ENCODE measurements around the gene DDX25.

DNA sequence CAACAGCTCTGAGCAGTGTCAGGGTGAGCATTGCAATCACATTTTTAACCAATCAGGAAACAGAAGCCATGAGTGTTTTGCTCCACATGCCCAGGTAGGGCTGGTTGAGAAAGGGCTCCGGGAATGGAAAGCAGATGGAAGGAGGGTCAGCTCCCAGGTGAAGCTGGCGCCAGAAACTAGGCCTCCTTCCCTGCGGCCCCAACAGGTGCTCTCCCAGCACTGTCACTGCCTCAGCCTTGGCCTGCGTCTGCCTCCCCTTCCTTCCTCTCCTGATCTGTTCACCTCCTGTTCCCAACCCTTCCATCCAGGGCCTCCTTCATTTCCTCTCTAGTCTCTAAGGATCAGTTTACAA is 36.9 kb downstream of the DDX25 start:
- TF ChIP-seq CREB1 (IDR thresholded peaks at IDR 0.05; ENCODE audit: low read depth) (no peak), TAF1 (IDR thresholded peaks at IDR 0.05; ENCODE audit: low read depth) (no peak), RAD21 (IDR thresholded peaks at IDR 0.05; ENCODE audit: low read depth) (no peak), MAX (IDR thresholded peaks at IDR 0.05) (no peak), NFIC (IDR thresholded peaks at IDR 0.05) (no peak)

Measured in Ishikawa (cell line).